ENCODE data around the gene RS1.

DNA sequence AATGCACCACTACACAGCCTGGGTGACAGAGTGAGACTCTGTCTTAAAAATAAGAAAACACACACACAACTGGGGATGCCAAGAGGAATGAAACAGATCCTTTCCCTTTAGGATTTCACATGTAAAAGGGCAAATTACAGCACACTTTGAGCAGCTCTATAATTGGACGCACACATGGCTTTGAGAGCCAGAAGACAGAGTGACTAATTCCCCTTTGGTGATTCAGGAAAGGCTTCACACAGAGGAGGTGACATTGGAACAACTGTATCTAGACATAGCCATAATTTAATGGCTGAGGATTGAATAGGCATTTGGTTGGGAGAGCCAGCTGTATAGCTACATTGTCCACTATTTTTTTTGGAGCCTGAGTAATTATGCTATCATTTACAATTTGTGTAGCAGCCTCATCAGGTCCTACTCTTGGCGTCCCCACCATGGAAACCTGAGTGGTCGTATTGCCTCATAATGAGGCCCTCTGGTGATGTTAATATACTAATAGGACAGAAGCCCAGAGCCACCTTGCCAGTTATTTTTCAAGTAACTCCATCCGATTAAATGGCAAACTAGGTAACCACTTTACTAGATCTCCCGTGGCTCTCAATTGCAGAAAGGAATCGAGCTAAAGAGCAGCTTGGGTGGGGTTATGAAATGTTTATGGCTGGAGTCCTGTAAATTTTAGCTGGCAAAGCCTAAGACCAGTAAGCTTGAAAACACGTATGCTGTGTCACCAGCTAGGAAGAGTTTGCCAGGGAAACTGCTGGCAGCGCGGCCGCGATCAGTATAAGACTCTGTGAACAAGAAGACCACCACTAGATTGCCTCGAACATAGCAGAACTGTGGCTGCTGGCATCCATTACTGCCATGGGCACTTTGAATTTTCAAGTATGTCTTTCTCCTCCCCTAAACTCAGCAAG is 27.1 kb upstream of the RS1 start:
- TF ChIP-seq ESRRA (IDR thresholded peaks at IDR 0.05; ENCODE audit: borderline replicate concordance, low read length) (no peak), SREBF2 (IDR thresholded peaks at IDR 0.05) (no peak), MAFK (IDR thresholded peaks at IDR 0.05; ENCODE audit: partially characterized antibody) (no peak), MYC (IDR thresholded peaks at IDR 0.05; ENCODE audit: borderline replicate concordance, low read length) (no peak), MAZ (IDR thresholded peaks at IDR 0.05; ENCODE audit: borderline replicate concordance, low read depth, low read length) (no peak), CHD2 (IDR thresholded peaks at IDR 0.05; ENCODE audit: low read length, partially characterized antibody) (no peak), RAD21 (conservative IDR thresholded peaks at IDR 0.05 in 1 of 2, IDR thresholded peaks at IDR 0.05 in 1 of 2) (no peak)
- TF ChIP-seq, protein P1, sequence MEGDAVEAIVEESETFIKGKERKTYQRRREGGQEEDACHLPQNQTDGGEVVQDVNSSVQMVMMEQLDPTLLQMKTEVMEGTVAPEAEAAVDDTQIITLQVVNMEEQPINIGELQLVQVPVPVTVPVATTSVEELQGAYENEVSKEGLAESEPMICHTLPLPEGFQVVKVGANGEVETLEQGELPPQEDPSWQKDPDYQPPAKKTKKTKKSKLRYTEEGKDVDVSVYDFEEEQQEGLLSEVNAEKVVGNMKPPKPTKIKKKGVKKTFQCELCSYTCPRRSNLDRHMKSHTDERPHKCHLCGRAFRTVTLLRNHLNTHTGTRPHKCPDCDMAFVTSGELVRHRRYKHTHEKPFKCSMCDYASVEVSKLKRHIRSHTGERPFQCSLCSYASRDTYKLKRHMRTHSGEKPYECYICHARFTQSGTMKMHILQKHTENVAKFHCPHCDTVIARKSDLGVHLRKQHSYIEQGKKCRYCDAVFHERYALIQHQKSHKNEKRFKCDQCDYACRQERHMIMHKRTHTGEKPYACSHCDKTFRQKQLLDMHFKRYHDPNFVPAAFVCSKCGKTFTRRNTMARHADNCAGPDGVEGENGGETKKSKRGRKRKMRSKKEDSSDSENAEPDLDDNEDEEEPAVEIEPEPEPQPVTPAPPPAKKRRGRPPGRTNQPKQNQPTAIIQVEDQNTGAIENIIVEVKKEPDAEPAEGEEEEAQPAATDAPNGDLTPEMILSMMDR (IDR thresholded peaks at IDR 0.05), result no peak
- TF ChIP-seq, protein P2, sequence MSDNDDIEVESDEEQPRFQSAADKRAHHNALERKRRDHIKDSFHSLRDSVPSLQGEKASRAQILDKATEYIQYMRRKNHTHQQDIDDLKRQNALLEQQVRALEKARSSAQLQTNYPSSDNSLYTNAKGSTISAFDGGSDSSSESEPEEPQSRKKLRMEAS (IDR thresholded peaks at IDR 0.05), result no peak
